CD4-positive, alpha-beta T cell treated with Interleukin-17A for 1 hour (primary cell): ENCODE data around the gene BCO1.
"Not testable (repeated sequence)": the region's sequence is repeated elsewhere in the genome, so short reads cannot be mapped to it uniquely, and the experiment has no call there.

Source experiments
- DNase-seq: peaks from one replicate; pipeline ENCODE4 v3.0.0-alpha.2; 2020

BCO1 gene

GRCh38 chr16:81238296-81239011 is at the start of gene BCO1:
BCO1 (plus strand) TSS chr16:81238689; CDS start chr16:81238909, 220 bp downstream.
- no peak for DNase-seq

GRCh38 chr16:81189100-81189664 is 49.3 kb upstream of the BCO1 start:
- no peak for DNase-seq

DNA sequence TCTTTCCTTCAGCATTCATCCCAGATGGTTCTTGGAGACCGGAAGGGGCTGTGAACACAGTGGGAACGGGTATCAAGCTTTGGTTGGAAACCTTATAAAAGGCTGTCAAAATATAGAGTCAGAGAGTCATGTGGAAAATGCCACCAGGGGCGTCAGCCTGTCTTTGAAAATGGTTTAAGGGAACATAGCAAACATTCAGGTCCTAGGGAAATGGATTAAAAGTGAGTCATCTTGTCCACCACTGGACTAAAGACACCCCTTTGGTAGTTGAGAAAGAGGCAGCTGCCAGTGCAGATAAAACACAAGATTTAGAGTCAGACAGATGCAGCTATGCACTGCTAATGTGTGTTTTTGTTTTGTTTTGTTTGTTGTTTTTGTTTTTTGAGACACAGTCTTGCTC is 47.8 kb upstream of the BCO1 start:
- no peak for DNase-seq

GRCh38 chr16:81195885-81196534 is 42.5 kb upstream of the BCO1 start:
- no peak for DNase-seq

- no peak for DNase-seq
These were observed 39.9 kb upstream of the BCO1 start for GRCh38 chr16:81198635-81199034.

DNA sequence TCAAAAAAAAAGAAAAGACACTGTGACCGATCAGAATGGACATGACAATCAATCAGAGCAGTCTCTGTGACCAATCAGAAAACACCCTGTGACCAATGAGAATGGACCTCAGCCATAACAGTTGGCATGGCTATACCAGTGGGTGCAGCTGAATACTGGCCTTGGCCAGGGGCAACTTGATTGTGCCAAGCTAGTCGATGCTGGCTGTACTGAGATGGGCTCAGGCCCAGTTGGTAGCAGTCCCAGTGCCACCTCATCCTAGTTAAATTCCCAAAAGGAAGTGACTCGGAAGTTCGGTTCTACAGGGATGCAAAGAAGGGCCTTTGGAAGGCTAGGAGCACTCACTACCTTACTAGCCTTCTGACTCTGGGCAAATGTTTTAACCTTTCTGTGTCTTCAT is 37.2 kb upstream of the BCO1 start:
- DNase-seq, result no peak

DNA sequence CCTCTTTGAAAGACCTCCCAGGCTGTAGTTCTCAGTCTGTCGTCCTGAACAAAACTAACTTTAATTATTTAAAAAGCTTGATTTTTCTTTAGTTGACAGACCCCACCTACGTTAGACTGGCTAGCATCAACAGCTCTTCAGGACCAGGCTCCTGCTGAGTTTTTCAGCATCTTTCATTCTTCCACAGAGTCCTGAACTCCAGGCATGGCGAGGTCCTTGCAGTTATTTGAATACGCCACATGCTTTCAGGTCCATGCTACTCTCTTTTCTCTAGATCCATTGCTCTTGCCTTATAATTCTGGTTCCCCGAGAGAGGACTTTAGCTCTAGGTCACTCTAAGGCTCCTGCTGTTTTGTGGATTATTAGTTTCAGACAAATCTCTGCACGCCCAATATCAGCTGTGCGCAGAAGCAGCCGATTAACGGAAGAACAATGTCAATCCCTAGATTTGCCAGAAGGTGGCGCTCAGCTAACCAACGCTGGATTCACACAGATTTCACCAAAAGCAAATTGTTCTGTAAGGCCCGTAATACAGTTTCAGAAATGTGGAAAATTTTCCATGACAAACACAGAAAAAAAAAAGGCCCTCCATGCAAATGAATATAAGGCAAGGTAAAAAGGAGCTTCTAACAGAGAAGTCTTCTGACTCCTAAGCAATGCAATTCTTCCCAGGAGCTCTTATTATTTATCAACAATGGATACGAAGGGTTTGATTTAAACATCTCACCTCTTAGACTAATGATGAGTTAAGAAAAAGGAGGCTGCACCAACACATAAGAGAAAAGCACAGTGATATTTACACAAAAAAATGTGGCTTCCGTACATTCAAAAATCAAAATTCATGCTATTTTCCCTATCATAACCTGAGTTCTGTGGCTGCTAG is 33.5 kb upstream of the BCO1 start:
- peak; percentile 21 for DNase-seq

- DNase-seq, result no peak
These were observed 31.4 kb upstream of the BCO1 start for GRCh38 chr16:81207076-81207475.

DNA sequence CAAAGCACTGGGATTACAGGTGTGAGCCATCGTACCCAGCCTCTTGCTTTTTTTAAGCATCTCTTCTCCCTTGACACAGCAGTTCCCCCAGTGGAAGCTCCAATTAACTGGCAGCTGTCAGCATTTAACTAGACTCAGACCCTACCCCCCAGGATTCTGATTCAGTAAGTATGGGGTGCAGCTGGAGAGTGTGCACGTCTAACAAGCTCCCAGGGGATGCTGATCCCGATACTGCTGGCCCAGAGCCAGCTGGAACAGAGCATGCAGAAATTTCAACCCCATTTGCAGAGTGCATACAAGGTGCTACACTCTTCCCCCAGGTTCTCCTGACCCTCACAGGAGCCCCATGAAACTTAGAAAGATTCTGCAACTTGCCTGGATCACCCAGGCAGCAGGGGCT is 27.7 kb upstream of the BCO1 start:
- no peak for DNase-seq

DNA sequence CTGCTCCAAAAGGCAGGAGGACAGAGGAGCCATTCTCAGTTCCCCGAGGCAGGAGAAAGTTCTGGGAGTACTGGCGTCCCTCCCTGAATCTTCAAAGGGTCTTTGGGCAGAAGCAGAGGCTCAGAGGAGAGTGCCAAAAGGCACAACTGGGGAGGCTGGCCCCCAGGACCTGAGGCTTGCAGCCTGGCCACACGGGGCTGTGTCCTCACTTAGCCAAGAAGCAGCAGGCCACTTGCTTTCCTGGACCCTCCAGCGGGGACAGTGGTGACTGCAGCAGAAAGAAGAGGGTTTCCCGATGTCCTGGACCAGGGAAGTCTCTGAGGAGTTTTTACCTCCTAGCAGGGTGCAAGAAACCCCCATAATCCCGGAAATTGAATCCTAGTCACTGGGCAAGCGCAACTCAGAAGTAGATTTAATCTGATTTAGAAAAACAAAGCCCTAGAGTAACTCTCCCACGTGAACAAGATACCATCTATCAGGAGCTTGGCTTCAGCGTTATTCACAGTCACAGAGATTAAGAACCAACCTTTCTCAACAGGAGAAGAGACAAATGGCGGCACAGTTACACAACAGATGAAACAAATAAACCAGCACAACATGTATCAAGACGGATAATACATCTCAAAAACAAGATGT is 25.5 kb upstream of the BCO1 start:
- DNase-seq, result no peak

DNA sequence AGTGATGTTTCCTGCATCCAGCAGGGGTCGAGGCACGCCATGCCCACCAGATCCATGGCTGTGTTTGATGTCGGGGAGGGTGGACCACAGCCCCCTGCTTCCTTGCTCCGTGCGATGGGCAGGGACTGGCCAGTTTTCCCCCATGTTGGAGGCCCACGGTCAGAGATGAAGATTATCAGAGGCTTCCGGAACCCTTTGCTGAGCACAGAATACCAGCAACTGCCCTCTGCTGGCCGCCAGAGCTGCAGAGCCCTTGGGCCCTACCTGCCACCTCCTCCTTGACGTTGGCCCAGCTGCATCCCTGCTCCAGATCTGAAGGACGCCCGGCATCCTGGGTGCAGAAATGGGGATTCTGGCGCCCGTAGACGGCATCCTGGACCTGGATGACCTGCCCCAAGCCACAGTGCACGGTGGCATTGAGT is 23.7 kb upstream of the BCO1 start:
- DNase-seq, result no peak

DNA sequence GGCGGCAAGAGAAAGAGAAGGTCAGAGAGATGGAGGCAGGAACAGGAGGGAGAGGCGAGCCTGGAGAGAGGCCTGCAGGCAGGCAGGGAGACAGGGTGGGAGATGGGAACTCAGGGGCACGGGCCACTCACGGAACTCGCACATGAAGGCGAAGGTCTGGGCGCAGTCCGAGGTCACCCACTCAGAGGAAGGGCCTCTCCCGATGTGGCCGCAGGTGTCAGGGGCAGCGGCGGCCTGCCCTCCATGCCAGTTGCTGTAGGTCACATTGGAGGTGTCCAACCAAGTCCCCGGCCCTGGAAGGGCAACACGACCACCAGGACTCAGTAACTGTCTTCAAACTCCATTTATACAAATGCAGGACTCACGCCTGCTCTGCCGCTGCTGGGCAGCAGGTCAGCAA is 22.4 kb upstream of the BCO1 start:
- DNase-seq, result no peak

- DNase-seq, result no peak
These were observed 21.8 kb upstream of the BCO1 start for GRCh38 chr16:81216706-81217105.

GRCh38 chr16:81219151-81219550 is 19.3 kb upstream of the BCO1 start:
- DNase-seq, result no peak

DNA sequence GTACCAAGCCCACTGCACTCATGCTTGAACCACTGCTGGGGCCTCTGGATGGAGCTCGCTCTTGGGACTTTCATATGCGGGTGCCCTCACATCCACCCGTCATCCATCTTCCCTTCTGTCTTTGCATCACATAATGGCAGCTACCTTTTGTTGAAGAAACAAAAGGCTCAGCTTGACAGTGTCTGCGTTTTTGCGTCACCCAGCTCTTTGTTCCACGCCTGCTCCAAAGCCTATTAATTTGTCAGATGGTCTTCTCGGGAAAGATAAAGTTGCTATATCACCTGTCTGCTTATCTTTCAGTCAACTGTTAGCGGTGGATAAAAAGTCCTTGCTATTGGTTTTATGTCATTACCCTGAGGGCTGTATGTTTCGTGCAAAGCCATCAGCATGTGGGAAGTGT is 18.1 kb upstream of the BCO1 start:
- DNase-seq, result no peak

- no peak for DNase-seq
These were observed 16.8 kb upstream of the BCO1 start for GRCh38 chr16:81221731-81222130.

DNA sequence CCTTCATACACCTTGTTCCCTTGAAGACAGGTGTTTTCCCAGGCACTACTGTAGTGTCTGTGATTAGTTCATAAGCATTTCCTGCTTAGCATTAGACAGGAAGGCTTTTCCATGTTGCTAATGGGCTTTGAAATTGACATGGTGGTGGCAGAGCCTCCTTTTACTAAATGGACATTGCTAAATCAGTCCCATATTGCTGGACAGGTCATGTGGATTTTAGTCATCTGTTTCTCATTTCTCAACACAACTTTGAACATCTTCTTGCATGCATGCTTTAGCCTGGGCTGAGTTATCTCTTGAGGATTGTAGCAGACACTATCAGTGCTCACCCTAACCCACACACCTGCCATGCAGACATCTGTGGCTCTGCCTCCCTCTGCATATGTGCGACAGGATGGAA is 13.7 kb upstream of the BCO1 start:
- DNase-seq, result no peak

GRCh38 chr16:81225697-81226096 is 12.8 kb upstream of the BCO1 start:
- not testable (repeated sequence) for DNase-seq

DNA sequence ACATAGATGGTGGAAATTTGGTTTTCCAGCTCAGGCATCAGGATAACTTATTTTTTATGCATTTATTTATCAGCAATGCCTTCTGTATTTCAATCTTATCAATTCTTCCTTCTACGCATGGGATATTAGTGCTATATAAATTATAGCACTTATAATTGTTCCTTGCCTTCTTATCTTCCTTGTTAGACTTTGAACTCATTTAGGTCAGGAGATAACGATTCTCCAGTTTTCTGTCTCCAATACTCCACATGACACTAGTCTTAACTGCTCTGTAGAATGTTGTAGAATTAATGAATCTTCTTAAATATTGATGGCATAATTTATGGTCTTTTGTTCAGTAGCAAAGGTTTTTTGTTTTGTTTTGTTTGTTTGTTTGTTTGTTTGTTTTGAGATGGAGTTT is 10.7 kb upstream of the BCO1 start:
- no peak for DNase-seq

DNA sequence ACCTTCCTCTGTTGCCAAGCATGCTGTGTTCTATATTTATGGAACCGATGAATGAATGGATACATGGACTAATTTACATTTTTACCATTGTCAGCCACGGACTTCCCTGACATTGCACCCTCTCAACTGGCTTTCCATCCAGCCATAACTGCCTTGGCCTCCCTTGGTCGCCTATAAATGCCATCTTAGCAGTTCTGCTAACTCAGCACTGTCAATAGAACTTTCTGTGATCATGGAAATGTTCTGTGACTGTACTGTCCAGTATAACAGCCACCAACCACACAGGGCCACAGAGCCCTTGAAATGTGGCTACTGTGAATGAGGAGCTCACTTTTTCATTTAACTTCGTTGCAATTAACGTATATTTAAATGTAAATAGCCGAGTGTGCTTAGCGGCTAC is 8.7 kb upstream of the BCO1 start:
- DNase-seq, result no peak

- no peak for DNase-seq
These were observed 7.5 kb upstream of the BCO1 start for GRCh38 chr16:81231014-81231413.

DNA sequence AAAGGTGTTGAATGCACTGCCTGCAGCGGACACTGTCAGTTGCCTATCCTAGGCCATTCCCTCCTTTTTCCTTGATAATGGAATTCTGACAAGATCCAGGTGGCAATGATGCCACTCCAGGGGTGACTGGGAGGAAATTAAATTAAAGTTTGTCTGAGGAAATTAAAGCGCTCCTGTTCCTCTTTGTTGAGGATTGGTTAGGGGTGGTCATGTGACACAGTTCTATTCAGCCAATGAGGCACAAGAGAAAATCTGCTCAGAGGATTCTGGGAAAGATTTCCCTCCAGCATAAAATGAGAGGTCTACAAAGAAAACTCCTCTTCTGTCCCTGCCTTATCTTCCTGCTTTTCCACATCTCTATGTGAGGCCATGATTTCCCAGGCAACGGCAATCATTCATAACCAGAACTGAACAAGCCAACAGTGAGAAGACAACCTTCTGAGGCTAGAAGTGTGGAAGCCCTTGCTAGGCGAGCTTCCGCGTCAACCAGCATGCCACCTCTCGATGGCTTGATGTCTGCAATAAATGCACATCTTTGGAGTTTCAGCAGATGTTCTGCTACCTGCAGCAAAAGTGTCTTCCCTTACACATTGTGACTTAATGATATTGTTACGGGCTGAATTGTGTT is 5.6 kb upstream of the BCO1 start:
- DNase-seq, result no peak
